NCI-H187 treated with DMSO at 0.1 percent for 48 hours (cell line): Measurements from ENCODE around the gene STMN3.

ENCODE experiments used
- DNase-seq: peaks from one replicate; lab custom pipeline; 2025; lab: John Stamatoyannopoulos, UW

Gene STMN3

GRCh38 chr20:63692436-63693082 is 39.3 kb upstream of the STMN3 start:
- DNase-seq, result no peak

GRCh38 chr20:63691711-63692435 is 38.6 kb upstream of the STMN3 start:
- DNase-seq, result no peak

GRCh38 chr20:63690898-63691710 is 37.9 kb upstream of the STMN3 start:
- no peak for DNase-seq

- no peak for DNase-seq
Observed at GRCh38 chr20:63690003-63690897, 37.0 kb upstream of the STMN3 start.

- DNase-seq, result no peak
Observed at GRCh38 chr20:63689046-63690002, 36.1 kb upstream of the STMN3 start.

GRCh38 chr20:63688228-63689045 is 35.2 kb upstream of the STMN3 start:
- DNase-seq, result no peak

GRCh38 chr20:63687419-63688178 is 34.4 kb upstream of the STMN3 start:
- DNase-seq, result no peak

- no peak for DNase-seq
Observed at GRCh38 chr20:63686492-63687321, 33.5 kb upstream of the STMN3 start.

- DNase-seq, result no peak
Observed at GRCh38 chr20:63686094-63686491, 32.9 kb upstream of the STMN3 start.

- DNase-seq, result no peak
Observed at GRCh38 chr20:63685269-63686026, 32.2 kb upstream of the STMN3 start.

GRCh38 chr20:63682384-63683139 is 29.3 kb upstream of the STMN3 start:
- no peak for DNase-seq

GRCh38 chr20:63681609-63682142 is 28.5 kb upstream of the STMN3 start:
- DNase-seq, result no peak

- DNase-seq, result no peak
Observed at GRCh38 chr20:63680857-63681608, 27.8 kb upstream of the STMN3 start.

- no peak for DNase-seq
Observed at GRCh38 chr20:63680427-63680826, 27.2 kb upstream of the STMN3 start.

GRCh38 chr20:63679799-63680305 is 26.6 kb upstream of the STMN3 start:
- no peak for DNase-seq
